ENCODE results near the gene FBF1.
A peak's percentile ranks its signal among the peaks of the same experiment; 100 is the strongest.
"Not testable (repeated sequence)": the region's sequence is repeated elsewhere in the genome, so short reads cannot be mapped to it uniquely, and the experiment has no call there.

Gene FBF1

GRCh38 chr17:75894049-75894733 is 46.7 kb downstream of the FBF1 start:
- no peak for DNase-seq

DNA sequence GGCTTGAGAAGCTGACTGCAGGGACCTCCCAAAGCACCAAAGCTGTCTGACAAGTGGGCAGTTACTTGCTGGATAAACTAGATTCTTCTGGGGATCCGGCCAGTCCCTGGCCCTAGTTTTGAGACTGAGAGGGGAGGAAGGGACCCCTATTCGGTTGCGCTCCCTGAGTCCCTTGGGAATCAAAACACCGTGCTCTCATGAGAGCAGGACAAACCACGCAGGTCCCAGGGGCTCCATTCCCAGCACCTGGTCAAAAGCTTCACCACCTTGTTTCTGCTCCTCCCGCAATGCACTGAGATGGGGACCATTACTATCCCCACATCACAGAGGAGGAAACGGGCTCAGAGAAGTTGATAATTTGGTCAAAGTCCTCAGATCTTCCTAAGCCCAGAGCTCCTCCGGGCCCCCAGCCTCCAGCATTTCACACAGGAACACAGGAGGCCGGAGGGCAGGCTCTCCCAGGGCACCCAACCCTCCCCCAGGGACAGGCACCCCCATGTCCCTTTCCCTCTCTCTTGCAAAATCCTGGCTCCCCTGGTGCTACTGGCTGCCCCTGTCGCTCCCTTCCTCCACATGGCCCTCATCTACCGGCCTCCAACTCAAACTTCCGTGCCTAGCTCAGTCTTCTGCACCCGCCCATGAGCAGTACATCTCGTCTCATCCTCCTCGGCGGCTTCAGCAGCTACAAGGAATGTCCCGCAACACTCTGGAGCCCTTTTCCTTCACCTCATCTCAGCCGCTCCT is 47.4 kb downstream of the FBF1 start:
- no peak for DNase-seq

GRCh38 chr17:75892556-75893224 is 48.2 kb downstream of the FBF1 start:
- DNase-seq, result no peak

GRCh38 chr17:75891605-75892555 is 49.0 kb downstream of the FBF1 start:
- DNase-seq, result no peak

GRCh38 chr17:75891022-75891604 is 49.7 kb downstream of the FBF1 start:
- DNase-seq, result no peak

GRCh38 chr17:75889454-75889853 is 51.4 kb downstream of the FBF1 start:
- no peak for DNase-seq

- DNase-seq, result no peak
These were observed 52.4 kb downstream of the FBF1 start for GRCh38 chr17:75888484-75888883.

DNA sequence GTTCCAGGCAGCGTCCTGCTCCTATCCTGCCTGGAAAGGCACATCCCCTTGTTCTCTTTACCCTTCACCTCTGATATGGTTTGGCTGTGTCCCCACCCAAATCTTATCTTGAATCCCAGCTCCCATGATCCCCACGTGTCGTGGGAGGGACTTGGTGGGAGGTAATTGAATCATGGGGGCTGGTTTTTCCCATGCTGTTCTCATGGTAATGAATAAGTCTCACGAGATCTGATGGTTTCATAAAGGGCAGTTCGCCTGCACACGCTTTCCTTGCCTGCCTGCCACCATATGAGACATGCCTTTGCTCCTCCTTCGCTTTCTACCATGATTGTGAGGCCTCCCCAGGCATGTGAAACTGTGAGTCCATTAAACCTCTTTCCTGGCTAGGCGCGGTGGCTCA is 55.0 kb downstream of the FBF1 start:
- DNase-seq, result not testable (repeated sequence)

- no peak for DNase-seq
These were observed 55.4 kb downstream of the FBF1 start for GRCh38 chr17:75885431-75885830.

GRCh38 chr17:75881678-75882454 is 59.0 kb downstream of the FBF1 start:
- no peak for DNase-seq

- DNase-seq, result no peak
These were observed 60.6 kb downstream of the FBF1 start for GRCh38 chr17:75880266-75880665.

DNA sequence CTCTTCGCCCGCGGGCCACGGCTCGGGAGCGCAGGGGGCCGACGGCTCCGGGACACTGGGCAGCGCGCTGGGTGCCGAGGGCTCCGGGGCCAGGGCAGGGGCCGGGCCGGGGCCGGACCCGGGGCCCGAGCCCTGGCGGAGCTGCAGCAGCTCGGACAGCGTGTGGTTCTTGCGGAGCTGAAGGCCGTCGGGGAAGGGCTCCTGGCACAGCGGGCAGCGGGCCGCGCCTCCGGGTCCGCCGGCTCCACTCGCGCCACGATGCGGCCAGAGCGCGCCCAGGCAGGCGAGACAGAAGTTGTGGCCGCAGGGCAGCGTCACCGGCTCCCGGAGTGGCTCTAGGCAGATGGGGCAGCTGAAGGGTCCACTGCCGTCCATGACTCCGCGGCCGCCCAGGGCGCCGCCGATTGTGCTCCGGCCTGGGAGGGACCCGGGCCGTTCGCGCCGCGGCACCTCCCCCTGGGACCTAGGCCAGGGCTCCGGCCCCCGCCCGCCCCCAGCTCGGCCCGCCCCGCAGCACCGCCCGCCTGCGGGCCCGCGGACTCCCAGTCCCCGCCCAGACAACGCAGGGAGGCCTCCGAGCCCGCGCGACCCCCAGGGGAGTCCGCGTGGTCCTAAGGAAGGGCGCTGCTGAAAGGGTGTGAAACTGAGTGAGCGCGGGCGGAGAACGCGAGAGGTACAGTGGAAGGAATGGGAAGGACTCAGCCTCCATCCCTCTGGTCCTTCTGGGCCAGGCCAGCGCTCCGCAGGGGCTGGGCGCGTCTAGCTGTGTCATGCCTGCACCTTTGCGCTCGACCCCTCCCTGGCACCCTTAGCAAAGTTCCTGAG is 62.5 kb downstream of the FBF1 start, which contains the start of gene TRIM47:
TRIM47 (minus strand) TSS at position 408 of the 825 bp plus-strand sequence; CDS start at position 375, 33 bp downstream.
- DNase-seq, result no peak

DNA sequence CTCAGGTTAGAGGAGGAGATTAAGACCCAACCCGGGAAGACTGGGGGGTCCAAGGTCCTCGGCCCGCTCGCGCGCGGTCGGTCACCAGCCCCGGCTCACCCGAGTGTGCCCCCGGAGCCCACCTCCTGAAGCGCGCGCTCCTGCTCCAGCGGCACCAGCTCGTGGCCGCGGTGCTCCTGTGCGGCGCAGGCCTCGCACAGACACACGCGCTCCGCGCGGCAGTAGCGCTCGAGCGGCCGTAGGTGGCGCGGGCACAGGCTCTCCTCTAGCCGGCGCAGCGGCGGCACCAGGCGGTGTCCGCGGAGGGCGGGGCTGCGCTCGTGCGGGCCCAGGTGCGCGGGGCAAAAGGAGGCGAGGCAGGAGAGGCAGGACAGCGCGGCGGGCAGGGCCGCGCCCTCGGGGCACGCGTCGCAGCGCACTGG is 63.1 kb downstream of the FBF1 start:
- DNase-seq, result peak; percentile 60 to 62

DNA sequence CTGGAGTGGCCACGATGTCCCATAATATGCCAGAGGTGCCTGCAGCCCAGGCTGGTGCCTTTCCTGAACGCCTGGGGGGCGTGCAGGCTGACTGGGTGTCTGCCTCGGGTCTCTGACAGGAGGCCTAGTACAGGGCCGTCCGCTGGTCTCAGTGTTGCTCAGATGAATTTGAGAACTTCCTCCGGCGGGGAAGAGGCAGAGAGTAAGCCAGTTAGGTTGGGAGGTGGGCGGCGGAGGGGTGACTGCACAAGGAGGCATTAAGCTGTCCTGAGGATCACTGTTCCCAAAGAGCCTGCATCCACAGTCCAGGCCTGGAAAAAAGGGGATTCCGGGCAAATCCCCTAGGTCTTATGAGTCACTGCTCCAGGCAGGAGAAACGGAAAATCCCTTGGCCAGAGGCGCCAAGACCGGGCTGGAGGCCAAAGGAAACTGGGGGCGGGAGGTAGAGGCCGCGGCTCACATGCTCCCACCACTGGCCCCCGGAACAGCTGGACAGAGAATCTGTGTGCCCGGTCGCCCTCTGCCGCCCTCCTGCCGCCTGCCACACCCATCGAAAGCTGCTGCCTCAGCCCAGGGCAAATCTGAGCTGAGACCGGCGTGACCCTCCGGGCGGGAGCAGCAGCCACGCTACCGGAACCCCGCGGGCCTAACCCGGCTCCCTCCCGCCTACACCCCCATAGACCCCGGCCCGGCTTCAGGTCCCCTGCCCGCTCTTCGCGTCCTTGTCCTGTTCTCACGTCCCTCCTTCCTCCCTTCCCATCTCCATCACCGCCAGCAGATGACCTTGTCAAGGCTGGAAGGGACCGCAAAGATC is 63.7 kb downstream of the FBF1 start:
- no peak for DNase-seq

DNA sequence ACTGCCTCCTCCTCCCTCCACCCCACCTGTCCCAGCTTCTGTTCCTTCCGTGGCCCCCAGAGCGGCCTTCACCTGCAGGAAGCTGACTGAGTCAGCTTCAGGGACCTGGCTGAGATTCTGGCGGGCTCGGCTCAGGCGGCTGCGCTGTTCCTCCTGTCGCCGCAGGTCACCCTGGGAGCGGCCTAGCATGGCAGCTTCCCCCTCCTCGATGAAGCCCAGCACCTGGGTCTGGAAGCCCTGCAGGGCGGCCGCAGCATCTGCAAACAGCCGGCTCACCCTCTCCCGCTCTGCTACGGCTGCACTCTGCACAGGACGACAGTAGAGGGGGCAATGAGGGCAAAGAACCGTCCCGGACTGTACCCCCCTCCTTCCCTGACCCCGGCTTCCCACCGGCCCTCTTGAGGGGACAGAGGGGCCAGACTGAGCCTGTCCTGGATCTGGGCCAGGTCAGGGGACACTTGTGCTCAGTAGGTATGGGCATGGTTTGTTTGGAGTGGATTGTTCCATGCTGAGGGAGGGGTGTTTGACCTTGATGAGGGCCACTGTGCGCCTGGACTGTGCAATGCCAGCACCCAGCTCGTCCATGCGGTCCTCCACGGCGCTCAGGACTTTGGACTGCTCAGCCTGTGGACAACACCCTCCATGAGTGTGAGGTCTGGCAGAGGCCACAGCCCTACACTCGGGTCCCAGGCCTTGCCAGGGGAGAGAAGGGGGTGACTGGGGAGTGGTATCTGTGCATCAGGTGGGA is 64.5 kb downstream of the FBF1 start:
- peak; percentile 64 to 67 for DNase-seq

GRCh38 chr17:75875940-75876189 is 65.0 kb downstream of the FBF1 start:
- no peak for DNase-seq

DNA sequence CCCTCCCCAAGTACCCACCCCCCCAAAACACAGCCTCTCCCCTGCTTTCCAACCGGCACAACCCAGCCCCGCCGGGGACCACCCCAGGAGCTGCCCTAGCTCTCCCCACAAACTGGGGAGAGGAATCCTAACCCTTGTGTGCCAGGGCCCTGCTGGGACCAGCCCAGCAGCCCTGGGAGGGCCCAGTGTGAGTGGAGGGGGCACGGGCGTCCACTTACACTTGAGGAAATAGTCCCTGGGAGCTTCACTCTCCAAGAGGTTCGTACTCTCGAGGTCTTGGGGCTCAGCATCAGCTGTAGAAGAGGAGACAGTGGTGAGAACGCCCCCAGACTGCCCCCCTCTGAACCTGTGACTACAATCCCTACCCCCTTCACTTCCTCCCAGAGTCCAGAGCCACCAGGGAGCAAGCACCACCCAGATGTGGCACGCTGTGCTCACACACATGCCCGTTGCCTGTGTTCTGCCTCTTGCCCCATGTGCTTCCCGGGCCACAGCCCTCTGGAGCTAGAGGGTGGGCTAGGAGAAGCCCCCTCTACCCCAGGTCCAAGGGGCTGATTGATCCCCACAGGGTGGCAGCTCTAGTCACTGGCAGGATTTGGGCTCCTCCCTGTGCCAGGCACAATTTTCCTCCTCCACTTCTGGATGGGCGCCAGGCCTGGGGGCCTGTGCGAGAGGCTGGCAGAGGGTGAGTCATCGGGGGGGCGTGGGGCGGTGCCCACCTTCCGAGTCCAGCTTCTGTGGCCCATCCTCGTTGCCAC is 65.5 kb downstream of the FBF1 start:
- DNase-seq, result no peak
